Esophagus muscularis mucosa (tissue), 4 donors: ENCODE data around the gene BSPH1. TPM values are rescaled to one million over a fixed set of nuclear protein-coding genes. Genes with fewer than 3 reads are reported as not detected.

Experiments
- DNase-seq: peaks from one replicate; pipeline ENCODE4 v3.0.0-alpha.2; 2017; ENCODE audit errors: extremely low spot score
- H3K27ac ChIP-seq, 4 donors: fragments of 200-600 bp; sonication (generic); replicated peaks in 1 of 4; 1 replicate in 3 of 4; 2 replicates in 1 of 4; pipeline ENCODE4 v1.5.1; 2016 to 2019; ENCODE audit warnings: mild to moderate bottlenecking in 1 of 4
- H3K27me3 ChIP-seq, 4 donors: fragments of 200-600 bp; sonication (generic); one replicate each; pipeline versions ENCODE4 v1.5.1 to v1.6.0; 2016 to 2019
- H3K36me3 ChIP-seq, 4 donors: fragments of 200-600 bp; sonication (generic); one replicate each; pipeline ENCODE4 v1.5.1; 2016 to 2019
- H3K4me1 ChIP-seq, 4 donors: fragments of 200-600 bp; sonication (generic); one replicate each; pipeline ENCODE4 v1.5.1; 2016 to 2019
- H3K4me3 ChIP-seq, 4 donors: fragments of 200-600 bp; sonication (generic); 1 replicate in 2 of 4; 2 replicates in 2 of 4; pipeline ENCODE4 v1.5.1; 2016 to 2019; ENCODE audit warnings: mild to moderate bottlenecking in 4 of 4, moderate library complexity in 1 of 4
- H3K9me3 ChIP-seq, 4 donors: fragments of 200-600 bp; sonication (generic); 1 replicate in 3 of 4; 2 replicates in 1 of 4; pipeline ENCODE4 v1.5.1; 2016 to 2019
- CTCF ChIP-seq, 3 experiments: fragments of 200-600 bp in 2 of 3; fragments of 450-650 bp in 1 of 3; sonication (generic) in 2 of 3; IDR thresholded peaks; one replicate each; pipeline ENCODE4 v1.5.1; 2017 to 2019; ENCODE audit warnings: antibody characterized with exemption in 3 of 3, mild to moderate bottlenecking in 2 of 3, moderate library complexity in 1 of 3
- EP300 ChIP-seq: sonication (generic); formaldehyde crosslinking; IDR thresholded peaks from one replicate; pipeline ENCODE4 v1.6.1; 2017; ENCODE audit warnings: antibody characterized with exemption
- POLR2A ChIP-seq: fragments of 450-650 bp; IDR thresholded peaks from one replicate; pipeline ENCODE4 v1.6.1; 2017; ENCODE audit warnings: antibody characterized with exemption, moderate library complexity, mild to moderate bottlenecking, low read depth
- POLR2AphosphoS5 ChIP-seq, 2 donors: sonication (generic); formaldehyde crosslinking; IDR thresholded peaks; one replicate each; pipeline ENCODE4 v1.6.1; 2017; ENCODE audit warnings: antibody characterized with exemption in 2 of 2
- WGBS: methylation state at CpG from one replicate; pipeline ENCODE4 v1.1.5; 2018; 5-methylcytosine and 5-hydroxymethylcytosine counted together
- intact Hi-C: fragments of 100-400 bp; cut with DNase I; formaldehyde crosslinking; loops from one replicate; pipeline ENCODE4 v1.15.1; 2023
- total RNA-seq, 4 donors: library from RNA; depleted of rRNA; stranded (reverse); fragments of >200 nt; gene quantifications; one replicate each; pipeline versions ENCODE4 v1.1.0 to v1.2.1, GENCODE V29; 2016

Gene BSPH1
- total RNA-seq = not detected

- Histone ChIP-seq H3K9me3 (no peaks in the 10 kb centered on the region), H3K27me3 (peaks cover 0 to 73% (median 0%) of the 10 kb centered on the region in 4 donors), H3K4me3 (no peak within 1 kb of the TSS), H3K27ac (no peak within 1 kb of the TSS), H3K36me3 (no peaks in the 10 kb centered on the region), H3K4me1 (no peaks in the 10 kb centered on the region)
- TF ChIP-seq POLR2A (no peak), POLR2AphosphoS5 (IDR thresholded peaks at IDR 0.05) (no peak), EP300 (no peak), CTCF (IDR thresholded peaks at IDR 0.05) (no peak)
- intact Hi-C loops = no loop called here
- 61% methylated on average over 2 of the region's 2 CpGs for WGBS
- DNase-seq = no peak
Observed at GRCh38 chr19:47992070-47992469, at the start of gene BSPH1. BSPH1 (minus strand) TSS chr19:47992170; CDS start chr19:47992081, 89 bp downstream.

- H3K27ac ChIP-seq = no peak overlapping the region
- WGBS = 78% methylated on average over 2 of the region's 2 CpGs
- TF ChIP-seq EP300 (no peak), POLR2A (no peak), CTCF (IDR thresholded peaks at IDR 0.05) (no peak), POLR2AphosphoS5 (IDR thresholded peaks at IDR 0.05) (no peak)
- DNase-seq = no peak
- H3K4me3 ChIP-seq = no peak overlapping the region
- H3K9me3 ChIP-seq = peaks cover 0 to 18% (median 2%) of the 10 kb centered on the region in 4 donors
- no peaks in the 10 kb centered on the region for H3K36me3 ChIP-seq
- H3K4me1 ChIP-seq = no peaks in the 10 kb centered on the region
- peaks cover 0 to 7% (median 0%) of the 10 kb centered on the region in 4 donors for H3K27me3 ChIP-seq
- intact Hi-C loops = no loop called here
Observed at GRCh38 chr19:48036765-48037164, 44.8 kb upstream of the BSPH1 start.

GRCh38 chr19:48033604-48034003, 41.6 kb upstream of the BSPH1 start:
- H3K4me1 ChIP-seq = no peaks in the 10 kb centered on the region
- intact Hi-C loops = no loop called here

GRCh38 chr19:48030073-48030472, 38.1 kb upstream of the BSPH1 start:
- Histone ChIP-seq H3K36me3 (no peaks in the 10 kb centered on the region), H3K4me1 (no peaks in the 10 kb centered on the region), H3K27ac (no peak overlapping the region), H3K9me3 (no peaks in the 10 kb centered on the region), H3K4me3 (no peak overlapping the region), H3K27me3 (peaks cover 0 to 28% (median 0%) of the 10 kb centered on the region in 4 donors)
- TF ChIP-seq POLR2AphosphoS5 (IDR thresholded peaks at IDR 0.05) (no peak), EP300 (no peak), POLR2A (no peak)
- no peak for DNase-seq
- intact Hi-C loops = no loop called here
- 66% methylated on average over 10 of the region's 10 CpGs for WGBS

More at GRCh38 chr19:48033604-48034003, 41.6 kb upstream of the BSPH1 start:
- Histone ChIP-seq H3K27me3 (peaks cover 0 to 20% (median 0%) of the 10 kb centered on the region in 4 donors), H3K9me3 (peaks cover 0 to 18% (median 2%) of the 10 kb centered on the region in 4 donors), H3K27ac (no peak overlapping the region), H3K36me3 (no peaks in the 10 kb centered on the region), H3K4me3 (no peak overlapping the region)
- DNase-seq = no peak
- WGBS = 73% methylated on average over 5 of the region's 5 CpGs
- TF ChIP-seq POLR2AphosphoS5 (IDR thresholded peaks at IDR 0.05) = no peak
- no peak for TF ChIP-seq EP300
- no peak for TF ChIP-seq CTCF (IDR thresholded peaks at IDR 0.05)
- no peak for TF ChIP-seq POLR2A

- Histone ChIP-seq H3K9me3 (no peaks in the 10 kb centered on the region), H3K4me3 (no peak overlapping the region), H3K4me1 (no peaks in the 10 kb centered on the region), H3K36me3 (no peaks in the 10 kb centered on the region), H3K27me3 (peaks cover 0 to 31% (median 0%) of the 10 kb centered on the region in 4 donors), H3K27ac (no peak overlapping the region)
- intact Hi-C loops = no loop called here
- TF ChIP-seq CTCF (IDR thresholded peaks at IDR 0.05) = no peak
- no peak for TF ChIP-seq EP300
- TF ChIP-seq POLR2A = no peak
- no peak for TF ChIP-seq POLR2AphosphoS5 (IDR thresholded peaks at IDR 0.05)
- DNase-seq = no peak
- WGBS = 67% methylated on average over 7 of the region's 7 CpGs
Observed at GRCh38 chr19:48029431-48029830, 37.5 kb upstream of the BSPH1 start.
